PFSK-1 (cell line): ENCODE measurements around the gene GPAM.

ENCODE experiments used
- POLR2AphosphoS5 ChIP-seq: IDR thresholded peaks from 2 replicates; pipeline ENCODE4 v1.6.1; 2012; ENCODE audit warnings: low read depth, mild to moderate bottlenecking, control low read depth, low read length, moderate library complexity
- REST ChIP-seq, 2 experiments: IDR thresholded peaks; 2 replicates each; pipeline versions ENCODE4 v1.6.1 to v1.8.0; 2011 to 2012; ENCODE audit warnings: low read depth in 2 of 2, low read length in 2 of 2, control low read depth in 1 of 2, inconsistent platforms in 1 of 2, mild to moderate bottlenecking in 1 of 2, moderate library complexity in 1 of 2; ENCODE audit not compliant: insufficient read depth in 1 of 2
- TAF1 ChIP-seq: IDR thresholded peaks from 2 replicates; pipeline ENCODE4 v1.6.1; 2012; ENCODE audit warnings: low read length, control low read depth, borderline replicate concordance; ENCODE audit not compliant: insufficient read depth

GRCh38 chr10:112208997-112209396 lies 25.4 kb upstream of the GPAM start:
- TF ChIP-seq REST (IDR thresholded peaks at IDR 0.05; ENCODE audit: insufficient read depth in 1 of 2, low read depth in 2 of 2, low read length in 2 of 2) (no peak), POLR2AphosphoS5 (no peak), TAF1 (no peak)
